Vagina (tissue), 2 donors: Measurements from ENCODE around the gene KATNAL1. TPM values are rescaled to one million over a fixed set of nuclear protein-coding genes. Genes with fewer than 3 reads are reported as not detected.

Experiments used
- DNase-seq, 2 donors: peaks; one replicate each; pipeline ENCODE4 v3.0.0-alpha.2; 2017; ENCODE audit errors: extremely low spot score in 2 of 2
- H3K27ac ChIP-seq: fragments of 200-600 bp; sonication (generic); one replicate; pipeline ENCODE4 v1.5.1; 2019
- H3K27me3 ChIP-seq: fragments of 200-600 bp; sonication (generic); one replicate; pipeline ENCODE4 v1.5.1; 2019
- H3K36me3 ChIP-seq, 2 donors: fragments of 200-600 bp; sonication (generic); one replicate each; pipeline ENCODE4 v1.5.1; 2017 to 2019
- H3K4me1 ChIP-seq: fragments of 200-600 bp; sonication (generic); one replicate; pipeline ENCODE4 v1.5.1; 2019
- H3K4me3 ChIP-seq, 2 donors: fragments of 200-600 bp; sonication (generic); 1 replicate in 1 of 2; 2 replicates in 1 of 2; pipeline ENCODE4 v1.5.1; 2016 to 2019
- H3K9me3 ChIP-seq: fragments of 200-600 bp; sonication (generic); one replicate; pipeline ENCODE4 v1.5.1; 2019
- CTCF ChIP-seq, 3 experiments: fragments of 450-650 bp in 2 of 3; fragments of 200-600 bp in 1 of 3; sonication (generic) in 1 of 3; IDR thresholded peaks; one replicate each; pipeline ENCODE4 v1.5.1; 2017 to 2019; ENCODE audit warnings: antibody characterized with exemption in 3 of 3, mild to moderate bottlenecking in 2 of 3, moderate library complexity in 2 of 3
- POLR2A ChIP-seq, 2 donors: fragments of 450-650 bp; IDR thresholded peaks; one replicate each; pipeline ENCODE4 v1.6.1; 2017; ENCODE audit warnings: antibody characterized with exemption in 2 of 2, mild to moderate bottlenecking in 2 of 2, moderate library complexity in 2 of 2
- POLR2AphosphoS5 ChIP-seq, 2 donors: sonication (generic); formaldehyde crosslinking; IDR thresholded peaks; one replicate each; pipeline ENCODE4 v1.9.0; 2017; ENCODE audit warnings: antibody characterized with exemption in 2 of 2, mild to moderate bottlenecking in 2 of 2, low read depth in 1 of 2; ENCODE audit not compliant: insufficient read depth in 1 of 2
- intact Hi-C: fragments of 100-400 bp; cut with DNase I; formaldehyde crosslinking; loops from one replicate; pipeline ENCODE4 v1.15.1; 2023
- total RNA-seq: library from RNA; depleted of rRNA; stranded (reverse); fragments of >200 nt; gene quantifications from one replicate; pipeline ENCODE4 v1.2.3, GENCODE V29; 2016

KATNAL1 gene
- total RNA-seq, 1 donor from 2014 or later, result 20.6 TPM

GRCh38 chr13:30353471-30354215 is 46.3 kb upstream of the KATNAL1 start:
- H3K9me3 ChIP-seq, result peaks cover 3% of the 10 kb centered on the region
- no peak for TF ChIP-seq POLR2AphosphoS5 (IDR thresholded peaks at IDR 0.05; ENCODE audit: insufficient read depth in 1 of 2, low read depth in 1 of 2)
- TF ChIP-seq POLR2A (IDR thresholded peaks at IDR 0.05), result no peak
- no peak for TF ChIP-seq CTCF (IDR thresholded peaks at IDR 0.05)

GRCh38 chr13:30353060-30353459 is 45.7 kb upstream of the KATNAL1 start:
- peaks cover 3% of the 10 kb centered on the region for H3K9me3 ChIP-seq
- peaks cover 5% of the 10 kb centered on the region for H3K4me1 ChIP-seq
- no peak overlapping the region for H3K4me3 ChIP-seq
- no peaks in the 10 kb centered on the region for H3K36me3 ChIP-seq
- DNase-seq, result no peak
- H3K27ac ChIP-seq, result no peak overlapping the region
- intact Hi-C loops, result no loop called here
- no peaks in the 10 kb centered on the region for H3K27me3 ChIP-seq
- TF ChIP-seq CTCF (IDR thresholded peaks at IDR 0.05), result no peak
- no peak for TF ChIP-seq POLR2A (IDR thresholded peaks at IDR 0.05)
- TF ChIP-seq POLR2AphosphoS5 (IDR thresholded peaks at IDR 0.05; ENCODE audit: insufficient read depth in 1 of 2, low read depth in 1 of 2), result no peak

More at GRCh38 chr13:30353471-30354215, 46.3 kb upstream of the KATNAL1 start:
- Histone ChIP-seq H3K36me3 (no peaks in the 10 kb centered on the region), H3K4me1 (peaks cover 5% of the 10 kb centered on the region), H3K27me3 (no peaks in the 10 kb centered on the region), H3K27ac (no peak overlapping the region), H3K4me3 (no peak overlapping the region)
- DNase-seq, result no peak
- intact Hi-C loops, result no loop called here

GRCh38 chr13:30352121-30352520 is 44.8 kb upstream of the KATNAL1 start:
- peaks cover 3% of the 10 kb centered on the region for H3K9me3 ChIP-seq
- no peak overlapping the region for H3K4me3 ChIP-seq
- intact Hi-C loops, result no loop called here
- peaks cover 5% of the 10 kb centered on the region for H3K4me1 ChIP-seq
- H3K27me3 ChIP-seq, result no peaks in the 10 kb centered on the region
- DNase-seq, result no peak
- no peaks in the 10 kb centered on the region for H3K36me3 ChIP-seq
- no peak overlapping the region for H3K27ac ChIP-seq
- TF ChIP-seq CTCF (IDR thresholded peaks at IDR 0.05) (no peak), POLR2A (IDR thresholded peaks at IDR 0.05) (no peak), POLR2AphosphoS5 (IDR thresholded peaks at IDR 0.05; ENCODE audit: insufficient read depth in 1 of 2, low read depth in 1 of 2) (no peak)

- Histone ChIP-seq H3K27ac (peak overlapping the region; percentile 27), H3K36me3 (no peaks in the 10 kb centered on the region), H3K9me3 (no peaks in the 10 kb centered on the region), H3K27me3 (no peaks in the 10 kb centered on the region), H3K4me1 (peaks cover 18% of the 10 kb centered on the region), H3K4me3 (no peak overlapping the region)
- intact Hi-C loops, result loop anchor here (10.0 kb wide), 1 partner anchor 48 kb away; no protein-coding TSS in a partner anchor
- TF ChIP-seq POLR2AphosphoS5 (IDR thresholded peaks at IDR 0.05; ENCODE audit: insufficient read depth in 1 of 2, low read depth in 1 of 2), result no peak
- peak in 1 of 2 donors; percentile 40 for DNase-seq
Measured at GRCh38 chr13:30346789-30347167, 39.4 kb upstream of the KATNAL1 start.

GRCh38 chr13:30346153-30346788 is 38.9 kb upstream of the KATNAL1 start:
- intact Hi-C loops, result loop anchor here (10.0 kb wide), 1 partner anchor 49 kb away; no protein-coding TSS in a partner anchor
- TF ChIP-seq CTCF (IDR thresholded peaks at IDR 0.05) (no peak), POLR2AphosphoS5 (IDR thresholded peaks at IDR 0.05; ENCODE audit: insufficient read depth in 1 of 2, low read depth in 1 of 2) (no peak), POLR2A (IDR thresholded peaks at IDR 0.05) (no peak)
- Histone ChIP-seq H3K27ac (peak overlapping the region; percentile 27), H3K9me3 (no peaks in the 10 kb centered on the region), H3K4me3 (no peak overlapping the region), H3K4me1 (peaks cover 23% of the 10 kb centered on the region), H3K27me3 (no peaks in the 10 kb centered on the region), H3K36me3 (no peaks in the 10 kb centered on the region)
- peak in 1 of 2 donors; percentile 58 for DNase-seq
